Activated CD8-positive, alpha-beta memory T cell treated with anti-CD3 and anti-CD28 coated beads for 48 hours (primary cell): ENCODE results near the gene RIPOR3.
"Not testable (repeated sequence)": the region's sequence is repeated elsewhere in the genome, so short reads cannot be mapped to it uniquely, and the experiment has no call there.

ENCODE experiments used
- DNase-seq, 3 experiments: peaks; one replicate each; pipeline ENCODE4 v3.0.0-alpha.2; 2020; ENCODE audit warnings: low read depth in 2 of 3, low spot score in 2 of 3

The RIPOR3 gene

DNA sequence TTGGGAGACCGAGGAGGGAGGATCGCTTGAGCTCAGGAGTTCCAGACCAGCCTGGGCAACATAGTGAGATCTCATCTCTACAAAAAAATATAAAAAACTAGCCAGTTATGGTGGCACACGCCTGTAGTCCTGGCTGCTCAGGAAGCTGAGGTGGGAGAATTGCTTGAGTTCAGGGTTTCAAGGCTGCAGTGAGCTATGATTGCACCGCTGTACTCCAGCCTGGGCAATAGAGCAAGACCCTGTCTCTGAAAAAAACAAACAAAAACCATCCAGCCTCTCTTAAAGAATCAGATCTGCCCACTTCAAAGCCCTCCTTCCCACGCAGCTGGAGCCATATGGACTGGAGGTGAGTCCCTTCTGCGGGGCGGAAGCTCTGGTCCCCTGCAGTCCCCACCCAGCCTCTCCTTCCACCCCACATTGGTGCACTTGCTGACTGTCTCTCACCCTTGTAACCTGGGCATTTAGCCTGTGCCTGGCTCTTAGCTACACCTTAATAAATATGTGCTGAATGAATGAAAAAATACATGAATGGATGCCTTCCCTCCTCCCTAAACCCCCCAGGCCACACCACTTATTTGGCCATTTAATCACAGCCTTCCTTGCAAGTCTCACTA is 32.9 kb upstream of the RIPOR3 start:
- no peak for DNase-seq

- no peak for DNase-seq
These were observed 32.3 kb upstream of the RIPOR3 start for GRCh38 chr20:50723672-50724071.

DNA sequence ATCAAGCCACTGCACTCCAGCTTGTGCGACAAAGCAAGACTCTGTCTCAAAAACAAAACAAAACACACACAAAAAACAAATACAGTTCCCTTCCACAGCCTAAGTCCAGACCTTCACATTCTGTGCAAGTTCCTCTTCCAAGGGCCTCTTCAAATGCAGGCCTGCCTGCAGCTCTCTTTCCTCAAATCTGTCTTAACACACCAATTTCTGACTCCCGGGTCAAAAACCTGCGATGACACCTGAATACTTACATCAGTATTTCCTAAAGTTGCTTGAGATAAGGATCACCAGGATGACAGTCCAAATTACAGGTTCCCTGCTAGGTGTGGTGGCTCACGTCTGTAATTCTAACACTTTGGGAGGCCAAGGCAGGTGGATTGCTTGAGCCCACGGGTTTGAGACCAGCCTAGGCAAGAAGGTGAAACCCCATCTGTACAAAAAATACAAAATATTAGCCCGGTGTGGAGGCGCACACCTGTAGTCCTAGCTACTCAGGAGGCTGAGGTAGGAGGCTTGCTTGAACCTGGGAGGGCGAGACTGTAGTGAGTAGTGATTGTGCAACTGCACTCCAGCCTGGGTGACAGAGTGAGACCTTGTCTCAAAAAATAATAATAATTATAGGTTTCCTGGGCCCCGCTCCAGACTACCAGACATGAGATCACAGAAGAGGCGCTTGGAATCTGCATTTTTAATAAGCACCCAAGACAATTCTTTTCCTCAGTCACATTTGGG is 31.2 kb upstream of the RIPOR3 start:
- DNase-seq: no peak

- DNase-seq: no peak
These were observed 30.5 kb upstream of the RIPOR3 start for GRCh38 chr20:50721881-50722281.

DNA sequence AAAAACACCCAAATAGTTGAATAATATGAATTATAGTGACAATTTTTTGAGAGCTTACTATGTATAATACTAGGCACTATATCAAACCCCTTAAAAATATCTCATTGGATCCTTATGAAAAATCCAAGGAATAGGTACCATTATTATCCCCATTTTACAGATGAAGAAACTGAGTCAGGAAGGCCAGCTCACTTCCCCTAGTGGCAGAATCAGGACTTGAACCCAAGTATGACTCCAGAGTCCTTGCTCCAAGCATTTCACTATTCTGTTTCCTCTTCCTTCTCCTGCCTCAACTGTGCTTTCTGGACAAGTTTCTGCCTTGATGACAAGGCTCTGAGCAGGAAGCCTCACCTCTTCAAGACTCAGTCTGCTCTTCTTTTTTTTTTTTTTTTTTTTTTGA is 29.2 kb upstream of the RIPOR3 start:
- no peak for DNase-seq

GRCh38 chr20:50720026-50720425 is 28.7 kb upstream of the RIPOR3 start:
- DNase-seq: no peak

GRCh38 chr20:50719328-50719727 is 28.0 kb upstream of the RIPOR3 start:
- DNase-seq: no peak

- no peak for DNase-seq
These were observed 26.8 kb upstream of the RIPOR3 start for GRCh38 chr20:50717974-50718761.

DNA sequence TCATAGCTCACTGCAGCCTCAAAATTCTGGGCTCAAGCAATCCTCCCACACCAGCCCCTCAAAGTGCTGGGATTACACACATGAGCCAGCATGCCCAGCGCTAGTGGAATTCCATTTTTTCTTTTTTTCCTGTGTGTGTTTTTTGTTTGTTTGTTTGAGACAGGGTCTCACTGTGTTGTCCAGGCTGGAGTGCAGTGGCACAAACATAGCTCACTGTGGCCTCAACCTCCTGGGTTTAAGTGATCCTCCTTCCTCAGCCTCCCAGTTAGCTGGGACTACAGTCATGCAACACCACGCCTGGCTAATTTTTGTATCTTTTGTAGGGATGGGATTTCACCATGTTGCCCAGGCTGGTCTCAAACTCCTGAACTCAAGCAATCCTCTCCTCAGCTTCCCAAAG is 26.0 kb upstream of the RIPOR3 start:
- no peak for DNase-seq

GRCh38 chr20:50716518-50716917 is 25.2 kb upstream of the RIPOR3 start:
- DNase-seq: no peak

DNA sequence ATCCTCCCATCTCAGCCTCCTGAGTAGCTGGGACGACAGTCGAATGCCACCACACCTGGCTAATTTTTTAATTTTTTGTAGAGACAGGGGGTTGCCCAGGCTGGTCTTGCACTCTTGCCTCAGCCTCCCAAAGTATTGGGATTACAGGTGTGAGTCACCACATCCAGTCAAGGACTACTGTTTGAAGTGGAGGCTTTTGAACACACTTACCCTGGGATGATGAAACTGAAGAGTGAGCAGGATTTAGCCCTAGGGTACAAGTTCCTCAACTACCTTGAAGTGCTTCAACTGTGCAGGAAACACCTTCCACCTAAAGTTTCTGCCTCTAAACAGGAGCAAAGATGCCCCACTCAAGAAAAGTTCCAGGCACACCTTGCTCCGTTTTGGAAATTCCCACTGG is 24.4 kb upstream of the RIPOR3 start:
- no peak for DNase-seq

- DNase-seq: not testable (repeated sequence)
These were observed 23.1 kb upstream of the RIPOR3 start for GRCh38 chr20:50714426-50714825.

- no peak for DNase-seq
These were observed 22.3 kb upstream of the RIPOR3 start for GRCh38 chr20:50713657-50714101.

GRCh38 chr20:50712771-50713656 is 21.7 kb upstream of the RIPOR3 start:
- no peak for DNase-seq

DNA sequence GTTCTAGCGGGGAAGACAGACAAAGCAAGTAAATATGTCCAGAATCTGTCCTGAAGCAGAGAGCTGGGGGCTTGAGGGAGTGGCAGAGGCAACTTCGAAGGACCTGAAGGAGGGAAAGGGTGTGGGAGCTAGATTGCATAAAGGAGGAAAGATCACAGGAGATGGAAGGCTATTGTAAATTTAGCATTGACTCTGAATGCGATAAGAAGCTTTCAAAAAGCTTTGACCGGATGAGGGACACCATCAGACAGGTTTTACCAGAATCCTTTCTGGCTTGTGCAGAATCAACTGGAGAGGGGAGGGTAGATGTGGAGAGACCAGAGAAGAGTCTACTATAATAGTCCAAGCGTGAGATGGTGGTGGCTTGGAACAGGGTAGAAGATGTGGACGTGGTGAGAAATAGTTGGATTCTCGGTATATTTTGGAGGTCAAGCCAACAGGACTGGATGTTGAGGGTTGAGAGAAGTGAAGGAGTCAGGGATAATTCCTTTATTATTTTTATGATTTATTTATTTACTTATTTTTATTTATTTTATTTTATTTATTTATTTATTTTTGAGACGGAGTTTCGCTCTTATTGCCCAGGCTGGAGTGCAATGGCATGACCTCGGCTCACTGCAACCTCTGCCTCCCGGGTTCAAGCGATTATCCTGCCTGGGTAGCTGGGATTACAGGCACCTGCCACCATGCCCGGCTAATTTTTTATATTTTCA is 19.9 kb upstream of the RIPOR3 start:
- no peak for DNase-seq

GRCh38 chr20:50710492-50711063 is 19.2 kb upstream of the RIPOR3 start:
- no peak for DNase-seq

DNA sequence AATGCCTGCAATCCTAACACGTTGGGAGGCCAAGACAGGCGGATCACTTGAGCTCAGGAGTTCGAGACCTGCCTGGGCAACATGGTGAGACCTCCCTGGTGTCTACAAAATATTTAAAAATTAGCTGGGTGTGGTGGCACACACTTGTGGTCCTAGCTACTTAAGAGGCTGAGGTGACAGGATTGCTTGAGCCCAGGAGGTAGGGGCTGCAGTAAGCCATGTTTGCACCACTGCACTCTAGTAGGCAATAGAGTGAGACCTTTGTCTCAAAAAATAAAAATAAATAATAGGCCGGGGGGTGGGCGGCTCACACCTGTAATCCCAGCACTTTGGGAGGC is 18.3 kb upstream of the RIPOR3 start:
- DNase-seq: no peak

- DNase-seq: no peak
These were observed 17.7 kb upstream of the RIPOR3 start for GRCh38 chr20:50708845-50709635.

GRCh38 chr20:50704971-50705370 is 13.6 kb upstream of the RIPOR3 start:
- DNase-seq: no peak
